Measurements from ENCODE around the gene HDC.

DNA sequence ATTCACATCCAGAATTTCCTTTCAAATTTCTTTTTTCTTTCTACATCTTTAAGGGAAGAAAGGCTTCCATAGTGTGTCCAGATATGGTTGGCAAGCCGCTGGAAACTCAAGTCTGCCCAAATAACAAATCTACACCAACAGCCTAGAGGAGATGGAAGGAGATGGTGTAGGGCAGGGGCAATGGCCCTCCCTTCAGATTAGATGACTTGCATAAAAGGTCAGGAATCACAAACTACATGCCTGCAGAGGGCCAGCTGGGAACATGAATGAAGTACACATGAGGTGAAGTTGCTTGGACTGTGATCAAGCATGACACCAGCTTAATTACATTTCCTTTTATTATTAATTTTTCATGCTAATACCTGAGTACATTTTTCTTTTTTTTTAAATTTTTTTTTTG lies 73.4 kb downstream of the HDC start:
- TF ChIP-seq FOXK2 (IDR thresholded peaks at IDR 0.05) (no peak), ELF4 (IDR thresholded peaks at IDR 0.05) (no peak), TARDBP (IDR thresholded peaks at IDR 0.05) (no peak), ARNT (IDR thresholded peaks at IDR 0.05) (no peak), ZNF384 (IDR thresholded peaks at IDR 0.05) (no peak), HDGF (IDR thresholded peaks at IDR 0.05; ENCODE audit: borderline replicate concordance) (no peak), BHLHE40 (IDR thresholded peaks at IDR 0.05; ENCODE audit: borderline replicate concordance) (no peak), SUZ12 (IDR thresholded peaks at IDR 0.05) (no peak), FOXA1 (IDR thresholded peaks at IDR 0.05) (no peak), LEF1 (IDR thresholded peaks at IDR 0.05; ENCODE audit: borderline replicate concordance) (no peak)
- TF ChIP-seq, protein P1, sequence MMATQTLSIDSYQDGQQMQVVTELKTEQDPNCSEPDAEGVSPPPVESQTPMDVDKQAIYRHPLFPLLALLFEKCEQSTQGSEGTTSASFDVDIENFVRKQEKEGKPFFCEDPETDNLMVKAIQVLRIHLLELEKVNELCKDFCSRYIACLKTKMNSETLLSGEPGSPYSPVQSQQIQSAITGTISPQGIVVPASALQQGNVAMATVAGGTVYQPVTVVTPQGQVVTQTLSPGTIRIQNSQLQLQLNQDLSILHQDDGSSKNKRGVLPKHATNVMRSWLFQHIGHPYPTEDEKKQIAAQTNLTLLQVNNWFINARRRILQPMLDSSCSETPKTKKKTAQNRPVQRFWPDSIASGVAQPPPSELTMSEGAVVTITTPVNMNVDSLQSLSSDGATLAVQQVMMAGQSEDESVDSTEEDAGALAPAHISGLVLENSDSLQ (IDR thresholded peaks at IDR 0.05), result no peak
